Stimulated activated naive CD8-positive, alpha-beta T cell treated with anti-CD3 and anti-CD28 coated beads, Interleukin-15, Interleukin-2, amounts not matched to agents 100 U/mL and 50 U/mL, for 24 hours (primary cell): ENCODE measurements around the gene FAM13A.
"Not testable (repeated sequence)": the region's sequence is repeated elsewhere in the genome, so short reads cannot be mapped to it uniquely, and the experiment has no call there.

Source experiments
- ATAC-seq: fragments of 150-1000 bp; cut with Tn5 transposase; one replicate; pipeline ENCODE4 v1.10.0; 2021
- DNase-seq: peaks from one replicate; pipeline ENCODE4 v3.0.0; 2021

FAM13A gene

GRCh38 chr4:88897752-88898151, 159.2 kb downstream of the FAM13A start:
- ATAC-seq, result no peak
- DNase-seq, result no peak

GRCh38 chr4:88897180-88897579, 159.8 kb downstream of the FAM13A start:
- DNase-seq, result no peak
- no peak for ATAC-seq

- ATAC-seq (no peak), DNase-seq (no peak)
These were observed 163.0 kb downstream of the FAM13A start for GRCh38 chr4:88893961-88894360.

GRCh38 chr4:88892646-88893045, 164.3 kb downstream of the FAM13A start:
- ATAC-seq (no peak), DNase-seq (no peak)

GRCh38 chr4:88891636-88892035, 165.3 kb downstream of the FAM13A start:
- ATAC-seq (no peak), DNase-seq (no peak)

GRCh38 chr4:88887409-88887808, 169.6 kb downstream of the FAM13A start:
- ATAC-seq, DNase-seq: not testable (repeated sequence)

GRCh38 chr4:88881227-88881569, 175.8 kb downstream of the FAM13A start:
- ATAC-seq (no peak), DNase-seq (no peak)

GRCh38 chr4:88880501-88881226, 176.3 kb downstream of the FAM13A start:
- DNase-seq (no peak), ATAC-seq (no peak)

- no peak for DNase-seq
- ATAC-seq, result no peak
These were observed 177.0 kb downstream of the FAM13A start for GRCh38 chr4:88879991-88880390.

GRCh38 chr4:88878642-88879041, 178.3 kb downstream of the FAM13A start:
- ATAC-seq, result no peak
- no peak for DNase-seq

- DNase-seq, result no peak
- ATAC-seq, result no peak
These were observed 186.6 kb downstream of the FAM13A start for GRCh38 chr4:88870428-88870827.

- no peak for ATAC-seq
These were observed 188.5 kb downstream of the FAM13A start for GRCh38 chr4:88868510-88868909.

GRCh38 chr4:88866862-88867550, 190.0 kb downstream of the FAM13A start:
- ATAC-seq (no peak), DNase-seq (no peak)

More at GRCh38 chr4:88868510-88868909, 188.5 kb downstream of the FAM13A start:
- no peak for DNase-seq

GRCh38 chr4:88865466-88865865, 191.5 kb downstream of the FAM13A start:
- DNase-seq, result no peak
- ATAC-seq, result no peak

- no peak for DNase-seq
- no peak for ATAC-seq
These were observed 191.9 kb downstream of the FAM13A start for GRCh38 chr4:88865046-88865445.

- ATAC-seq (no peak), DNase-seq (no peak)
These were observed 196.4 kb downstream of the FAM13A start for GRCh38 chr4:88860586-88860985.

- DNase-seq (no peak), ATAC-seq (no peak)
These were observed 197.7 kb downstream of the FAM13A start for GRCh38 chr4:88859191-88859812.

GRCh38 chr4:88858752-88859151, 198.2 kb downstream of the FAM13A start:
- ATAC-seq, result no peak

GRCh38 chr4:88857588-88857987, 199.4 kb downstream of the FAM13A start:
- ATAC-seq (no peak), DNase-seq (no peak)

More at GRCh38 chr4:88858752-88859151, 198.2 kb downstream of the FAM13A start:
- no peak for DNase-seq

- no peak for DNase-seq
- ATAC-seq, result no peak
These were observed 202.5 kb downstream of the FAM13A start for GRCh38 chr4:88854481-88854880.

- ATAC-seq, DNase-seq: not testable (repeated sequence)
These were observed 203.4 kb downstream of the FAM13A start for GRCh38 chr4:88853583-88853982.

- DNase-seq (no peak), ATAC-seq (no peak)
These were observed 210.7 kb downstream of the FAM13A start for GRCh38 chr4:88846206-88846790.
